A549 (cell line): ENCODE measurements around the gene SLC16A5. TPM values are rescaled to one million over a fixed set of nuclear protein-coding genes. Genes with fewer than 3 reads are reported as not detected.

Experiments used
- ATAC-seq, 2 experiments: fragments of 200-7000 bp in 1 of 2; fragments of >200 bp in 1 of 2; cut with Nextera tagmentation in 1 of 2; cut with Tn5 transposase in 1 of 2; 3 replicates each; pipeline versions ENCODE4 v1.8.0 to v1.9.1; 2018 to 2020; ENCODE audit warnings: mild to moderate bottlenecking in 1 of 2, moderate library complexity in 1 of 2
- CTCF ChIA-PET: fragments of 300-600 bp; sonication (Branson Sonifier 250); formaldehyde crosslinking; extraction: SDS; loops from one replicate; lab custom pipeline; 2021; ENCODE audit warnings: antibody characterized with exemption, inconsistent platforms; lab: Yijun Ruan, JAX
- POLR2A ChIA-PET: fragments of 350-600 bp; formaldehyde crosslinking; extraction: SDS; loops from one replicate; lab custom pipeline; 2021; ENCODE audit warnings: antibody characterized with exemption, inconsistent platforms; lab: Yijun Ruan, JAX
- DNase-seq, 2 experiments: peaks; one replicate each; pipeline versions ENCODE4 v3.0.0 to v3.0.0-alpha.2; 2011 to 2016; ENCODE audit warnings: low read depth in 1 of 2, low spot score in 1 of 2
- FAIRE-seq: peaks from 2 replicates; lab custom pipeline; 2011; peaks lifted over from hg19 to GRCh38; lab: Jason Lieb, UNC
- H3K27ac ChIP-seq, 2 experiments: fragments of >200 bp; sonication (Bioruptor Twin); formaldehyde crosslinking; 3 replicates each; pipeline ENCODE4 v1.5.1; 2016 to 2017
- H3K4me1 ChIP-seq: fragments of >200 bp; sonication (Bioruptor Twin); formaldehyde crosslinking; 3 replicates; pipeline ENCODE4 v1.6.1; 2016
- H3K4me2 ChIP-seq: fragments of >200 bp; sonication (Bioruptor Twin); formaldehyde crosslinking; 3 replicates; pipeline ENCODE4 v1.6.1; 2016
- H3K4me3 ChIP-seq: fragments of >200 bp; sonication (Bioruptor Twin); formaldehyde crosslinking; 3 replicates; pipeline ENCODE4 v1.5.1; 2016
- H3K9me3 ChIP-seq: fragments of >200 bp; sonication (Bioruptor Twin); formaldehyde crosslinking; 3 replicates; pipeline ENCODE4 v1.6.1; 2016
- BHLHE40 ChIP-seq: IDR thresholded peaks from 2 replicates; pipeline ENCODE4 v1.6.1; 2012; ENCODE audit warnings: low read depth, low read length, inconsistent platforms
- CBX2 ChIP-seq: fragments of 200-600 bp; sonication (generic); IDR thresholded peaks from 2 replicates; pipeline ENCODE4 v1.6.1; 2016; ENCODE audit warnings: low read depth, mild to moderate bottlenecking, borderline replicate concordance
- CBX8 ChIP-seq: fragments of 200-600 bp; sonication (generic); IDR thresholded peaks from 2 replicates; pipeline ENCODE4 v1.6.1; 2016
- CHD4 ChIP-seq: fragments of 200-600 bp; sonication (generic); IDR thresholded peaks from 2 replicates; pipeline ENCODE4 v1.6.1; 2016; ENCODE audit warnings: antibody characterized with exemption, mild to moderate bottlenecking, borderline replicate concordance
- EP300 ChIP-seq, 2 experiments: fragments of >200 bp; sonication (Bioruptor Twin); formaldehyde crosslinking; IDR thresholded peaks; 2 replicates in 1 of 2; 3 replicates in 1 of 2; pipeline ENCODE4 v1.6.1; 2016 to 2017
- ESRRA ChIP-seq: fragments of 150-350 bp; IDR thresholded peaks from 2 replicates; pipeline ENCODE4 v1.6.1; 2014; ENCODE audit warnings: mild to moderate bottlenecking, low read length, borderline replicate concordance
- FOXS1 ChIP-seq: fragments of 250-450 bp; sonication (Bioruptor Pico); IDR thresholded peaks from 2 replicates; pipeline ENCODE4 v1.5.0; 2020; ENCODE audit warnings: mild to moderate bottlenecking, moderate library complexity
- HDAC2 ChIP-seq: fragments of 200-600 bp; sonication (generic); IDR thresholded peaks from 2 replicates; pipeline ENCODE4 v1.6.1; 2016
- HOXB13 ChIP-seq: fragments of 250-450 bp; sonication (Bioruptor Pico); IDR thresholded peaks from 2 replicates; pipeline ENCODE4 v1.5.0; 2020; ENCODE audit warnings: low read depth, mild to moderate bottlenecking, moderate library complexity
- HOXB5 ChIP-seq: fragments of 250-450 bp; sonication (Bioruptor Pico); IDR thresholded peaks from 2 replicates; pipeline ENCODE4 v1.5.0; 2020; ENCODE audit warnings: mild to moderate bottlenecking, moderate library complexity
- MAX ChIP-seq: IDR thresholded peaks from 2 replicates; pipeline ENCODE4 v1.6.1; 2012
- MAZ ChIP-seq: fragments of 150-350 bp; IDR thresholded peaks from 2 replicates; pipeline ENCODE4 v1.6.1; 2014; ENCODE audit warnings: antibody characterized with exemption, low read depth, low read length, borderline replicate concordance
- MYC ChIP-seq: IDR thresholded peaks from 2 replicates; pipeline ENCODE4 v1.6.1; 2012; ENCODE audit warnings: mild to moderate bottlenecking, inconsistent platforms, low read length, improper control_type of control experiment, borderline replicate concordance
- NFE2L2 ChIP-seq: fragments of 150-350 bp; conservative IDR thresholded peaks from 2 replicates; pipeline ENCODE4 v1.6.1; 2014; ENCODE audit warnings: low read length
- NPAS2 ChIP-seq: fragments of 250-450 bp; sonication (Bioruptor Pico); IDR thresholded peaks from 2 replicates; pipeline ENCODE4 v1.8.0; 2022; ENCODE audit warnings: mild to moderate bottlenecking, moderate library complexity, borderline replicate concordance
- PHF8 ChIP-seq: fragments of 200-600 bp; sonication (generic); IDR thresholded peaks from 2 replicates; pipeline ENCODE4 v1.6.1; 2016; ENCODE audit warnings: low read depth, mild to moderate bottlenecking, antibody characterized with exemption, moderate library complexity, borderline replicate concordance
- RARB ChIP-seq: fragments of 250-450 bp; sonication (Bioruptor Pico); IDR thresholded peaks from 2 replicates; pipeline ENCODE4 v1.8.0; 2021; ENCODE audit warnings: mild to moderate bottlenecking, moderate library complexity
- RCOR1 ChIP-seq: fragments of 150-350 bp; IDR thresholded peaks from 2 replicates; pipeline ENCODE4 v1.6.1; 2014; ENCODE audit warnings: antibody characterized with exemption, low read length, low read depth
- RFX5 ChIP-seq: fragments of 450-650 bp; IDR thresholded peaks from 2 replicates; pipeline ENCODE4 v1.7.1; 2014; ENCODE audit warnings: antibody characterized with exemption, mild to moderate bottlenecking, moderate library complexity
- RNF2 ChIP-seq: fragments of 200-600 bp; sonication (generic); IDR thresholded peaks from 2 replicates; pipeline ENCODE4 v1.6.1; 2016; ENCODE audit warnings: low read depth, mild to moderate bottlenecking, antibody characterized with exemption, moderate library complexity, borderline replicate concordance
- SMC3 ChIP-seq: fragments of >200 bp; sonication (Bioruptor Twin); formaldehyde crosslinking; IDR thresholded peaks from 3 replicates; pipeline ENCODE4 v1.6.1; 2018; ENCODE audit warnings: inconsistent platforms
- TP53 ChIP-seq: fragments of 250-450 bp; sonication (Bioruptor Pico); IDR thresholded peaks from 2 replicates; pipeline ENCODE4 v1.5.0; 2021; ENCODE audit warnings: mild to moderate bottlenecking, moderate library complexity
- ZFP36 ChIP-seq: fragments of 450-650 bp; IDR thresholded peaks from 2 replicates; pipeline ENCODE4 v1.6.1; 2014; ENCODE audit warnings: borderline replicate concordance; ENCODE audit not compliant: partially characterized antibody
- ZNF302 ChIP-seq: fragments of 250-450 bp; sonication (Bioruptor Pico); IDR thresholded peaks from 2 replicates; pipeline ENCODE4 v1.9.0; 2021; ENCODE audit warnings: inconsistent platforms, mild to moderate bottlenecking, moderate library complexity
- WGBS: methylation state at CpG from one replicate; pipeline ENCODE4 v1.1.6; 2017; ENCODE audit errors: missing lambda C conversion rate; 5-methylcytosine and 5-hydroxymethylcytosine counted together
- polyA plus RNA-seq, 4 experiments: library from polyadenylated mRNA; depleted of rRNA in 3 of 4; stranded (reverse); fragments of >200 nt; fragmentation: RNase III in 1 of 4; extraction: RNeasy Plus Mini Kit Qiagen cat#74134 plus additional on column Dnase treatment in 1 of 4; gene quantifications; 2 replicates in 3 of 4; 3 replicates in 1 of 4; pipeline ENCODE4 v1.2.3, GENCODE V29; 2011 to 2017
- TF ChIP-seq, protein P1 (sequence below): fragments of >200 bp; sonication (Bioruptor Twin); formaldehyde crosslinking; IDR thresholded peaks from 3 replicates; pipeline ENCODE4 v1.6.1; 2016
- TF ChIP-seq, protein P2 (sequence below): fragments of 200-600 bp; sonication (generic); IDR thresholded peaks from 2 replicates; pipeline ENCODE4 v1.6.1; 2016; ENCODE audit warnings: antibody characterized with exemption, mild to moderate bottlenecking, moderate library complexity

SLC16A5 gene
- polyA plus RNA-seq, 2 of the 4 experiments (the other 2 are of a cell fraction), result 19.0 to 27.2 TPM

GRCh38 chr17:75135452-75135851 is 47.7 kb downstream of the SLC16A5 start:
- no peak for ATAC-seq
- POLR2A ChIA-PET, result interaction anchor here (1.2 kb wide), 1 partner anchor 21 kb away, joined by 3 read pairs; no protein-coding TSS in a partner anchor
- no peak for FAIRE-seq
- DNase-seq, result no peak
- Histone ChIP-seq H3K9me3 (no peaks in the 10 kb centered on the region), H3K4me1 (peaks cover 7% of the 10 kb centered on the region), H3K4me2 (no peak overlapping the region), H3K4me3 (no peak overlapping the region), H3K27ac (no peak overlapping the region)
- 89% methylated on average over 5 of the region's 5 CpGs for WGBS
- CTCF ChIA-PET, result interaction anchor here (1.2 to 62.2 kb wide), 2 partner anchors 36 to 49 kb away, joined by 4 to 3429 read pairs; partner anchors contain the start of genes ARMC7, ATP5PD, KCTD2 and SLC16A5
- TF ChIP-seq ZFP36 (no peak), HOXB5 (CRISPR knock-in tag) (no peak), NPAS2 (CRISPR knock-in tag) (no peak), CHD4 (no peak), ZNF302 (CRISPR knock-in tag) (no peak), CBX2 (no peak), CBX8 (no peak), HOXB13 (CRISPR knock-in tag) (no peak), MAX (no peak), NFE2L2 (no peak), BHLHE40 (no peak), HDAC2 (no peak), TP53 (CRISPR knock-in tag) (no peak), ESRRA (no peak)
- TF ChIP-seq, protein P1, sequence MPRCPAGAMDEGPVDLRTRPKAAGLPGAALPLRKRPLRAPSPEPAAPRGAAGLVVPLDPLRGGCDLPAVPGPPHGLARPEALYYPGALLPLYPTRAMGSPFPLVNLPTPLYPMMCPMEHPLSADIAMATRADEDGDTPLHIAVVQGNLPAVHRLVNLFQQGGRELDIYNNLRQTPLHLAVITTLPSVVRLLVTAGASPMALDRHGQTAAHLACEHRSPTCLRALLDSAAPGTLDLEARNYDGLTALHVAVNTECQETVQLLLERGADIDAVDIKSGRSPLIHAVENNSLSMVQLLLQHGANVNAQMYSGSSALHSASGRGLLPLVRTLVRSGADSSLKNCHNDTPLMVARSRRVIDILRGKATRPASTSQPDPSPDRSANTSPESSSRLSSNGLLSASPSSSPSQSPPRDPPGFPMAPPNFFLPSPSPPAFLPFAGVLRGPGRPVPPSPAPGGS, result no peak
- TF ChIP-seq, protein P2, sequence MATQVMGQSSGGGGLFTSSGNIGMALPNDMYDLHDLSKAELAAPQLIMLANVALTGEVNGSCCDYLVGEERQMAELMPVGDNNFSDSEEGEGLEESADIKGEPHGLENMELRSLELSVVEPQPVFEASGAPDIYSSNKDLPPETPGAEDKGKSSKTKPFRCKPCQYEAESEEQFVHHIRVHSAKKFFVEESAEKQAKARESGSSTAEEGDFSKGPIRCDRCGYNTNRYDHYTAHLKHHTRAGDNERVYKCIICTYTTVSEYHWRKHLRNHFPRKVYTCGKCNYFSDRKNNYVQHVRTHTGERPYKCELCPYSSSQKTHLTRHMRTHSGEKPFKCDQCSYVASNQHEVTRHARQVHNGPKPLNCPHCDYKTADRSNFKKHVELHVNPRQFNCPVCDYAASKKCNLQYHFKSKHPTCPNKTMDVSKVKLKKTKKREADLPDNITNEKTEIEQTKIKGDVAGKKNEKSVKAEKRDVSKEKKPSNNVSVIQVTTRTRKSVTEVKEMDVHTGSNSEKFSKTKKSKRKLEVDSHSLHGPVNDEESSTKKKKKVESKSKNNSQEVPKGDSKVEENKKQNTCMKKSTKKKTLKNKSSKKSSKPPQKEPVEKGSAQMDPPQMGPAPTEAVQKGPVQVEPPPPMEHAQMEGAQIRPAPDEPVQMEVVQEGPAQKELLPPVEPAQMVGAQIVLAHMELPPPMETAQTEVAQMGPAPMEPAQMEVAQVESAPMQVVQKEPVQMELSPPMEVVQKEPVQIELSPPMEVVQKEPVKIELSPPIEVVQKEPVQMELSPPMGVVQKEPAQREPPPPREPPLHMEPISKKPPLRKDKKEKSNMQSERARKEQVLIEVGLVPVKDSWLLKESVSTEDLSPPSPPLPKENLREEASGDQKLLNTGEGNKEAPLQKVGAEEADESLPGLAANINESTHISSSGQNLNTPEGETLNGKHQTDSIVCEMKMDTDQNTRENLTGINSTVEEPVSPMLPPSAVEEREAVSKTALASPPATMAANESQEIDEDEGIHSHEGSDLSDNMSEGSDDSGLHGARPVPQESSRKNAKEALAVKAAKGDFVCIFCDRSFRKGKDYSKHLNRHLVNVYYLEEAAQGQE, result no peak

- DNase-seq (no peak), FAIRE-seq (no peak), ATAC-seq (no peak)
- Histone ChIP-seq H3K4me3 (no peak overlapping the region), H3K4me1 (peaks cover 6% of the 10 kb centered on the region; the same call in 1 of the 3 replicates), H3K27ac (no peak overlapping the region), H3K4me2 (no peak overlapping the region), H3K9me3 (no peaks in the 10 kb centered on the region)
- WGBS, result 82% methylated on average over 8 of the region's 8 CpGs
- TF ChIP-seq HOXB13 (CRISPR knock-in tag) (no peak), ZNF302 (CRISPR knock-in tag) (no peak), FOXS1 (CRISPR knock-in tag) (no peak), MAZ (no peak), HOXB5 (CRISPR knock-in tag) (no peak), MYC (no peak), PHF8 (no peak), RCOR1 (no peak), RARB (CRISPR knock-in tag) (no peak), SMC3 (no peak), ESRRA (no peak), RNF2 (no peak), RFX5 (no peak), EP300 (IDR thresholded peaks at IDR 0.05) (no peak), TP53 (CRISPR knock-in tag) (no peak), NPAS2 (CRISPR knock-in tag) (no peak), HDAC2 (no peak), BHLHE40 (no peak)
- TF ChIP-seq, protein P2, result no peak
- CTCF ChIA-PET, result interaction anchor here (0.7 to 62.2 kb wide), 3 partner anchors 15 to 174 kb away, joined by 3 to 3429 read pairs (median 5); partner anchors contain the start of genes ARMC7, ATP5PD, KCTD2 and SLC16A5
- POLR2A ChIA-PET, result interaction anchor here (1.7 kb wide), 1 partner anchor 19 kb away, joined by 5 read pairs; the partner anchor contains the start of gene JPT1
Observed at GRCh38 chr17:75135946-75136345, 48.2 kb downstream of the SLC16A5 start.
